K562 (cell line): Measurements from ENCODE around the gene CENPE. TPM values are rescaled to one million over a fixed set of nuclear protein-coding genes. Genes with fewer than 3 reads are reported as not detected.

Source experiments
- FIP1L1 ChIP-seq: fragments of 200-400 bp; formaldehyde crosslinking; IDR thresholded peaks from 2 replicates; pipeline ENCODE4 v1.6.1; 2018; ENCODE audit warnings: mild to moderate bottlenecking, low read depth, low read length; ENCODE audit not compliant: poor library complexity, severe bottlenecking
- KDM1A ChIP-seq, 2 experiments: fragments of 450-650 bp; IDR thresholded peaks; 2 replicates each; pipeline ENCODE4 v1.6.1; 2016; ENCODE audit warnings: mild to moderate bottlenecking in 2 of 2
- NFE2L1 ChIP-seq: fragments of 450-650 bp; IDR thresholded peaks from 2 replicates; pipeline ENCODE4 v1.6.1; 2016; ENCODE audit warnings: missing genetic modification characterization, low read depth, mild to moderate bottlenecking, missing compliant biosample characterization, moderate library complexity, borderline replicate concordance
- SIN3A ChIP-seq, 2 experiments: fragments of 150-350 bp in 1 of 2; IDR thresholded peaks; 2 replicates each; pipeline ENCODE4 v1.6.1; 2011 to 2016; ENCODE audit warnings: borderline replicate concordance in 2 of 2, low read depth in 2 of 2, low read length in 2 of 2, mild to moderate bottlenecking in 2 of 2, moderate library complexity in 2 of 2; ENCODE audit not compliant: control insufficient read depth in 1 of 2
- polyA plus RNA-seq, 8 experiments: library from polyadenylated mRNA; depleted of rRNA in 4 of 8; stranded (reverse) in 5 of 8; unstranded in 3 of 8; fragments of >200 nt; fragmentation: Nextera tagmentation in 2 of 8; fragmentation: Illumina TruSeq in 1 of 8; extraction: Ambion mirVana in 2 of 8; extraction: Trizol in 1 of 8; gene quantifications; 2 replicates each; pipeline versions ENCODE4 v1.2.1 to v1.2.3, GENCODE V29; 2011 to 2014; ENCODE audit warnings: inconsistent platforms in 1 of 8, missing spikeins in 1 of 8
- total RNA-seq, 7 experiments: library from RNA; depleted of rRNA in 6 of 7; stranded (reverse); fragments of >200 nt in 6 of 7; fragmentation: Illumina TruSeq in 2 of 7; extraction: Trizol in 2 of 7; gene quantifications; 2 replicates each; pipeline versions ENCODE4 v1.2.1 to v1.2.3, GENCODE V29; 2011 to 2021; ENCODE audit warnings: low replicate concordance in 1 of 7
- TF ChIP-seq, protein P1 (sequence below), 2 experiments: fragments of 450-650 bp in 1 of 2; IDR thresholded peaks; 2 replicates each; pipeline ENCODE4 v1.6.1; 2011 to 2017; ENCODE audit warnings: low read depth in 2 of 2, antibody characterized with exemption in 1 of 2, borderline replicate concordance in 1 of 2, low read length in 1 of 2, mild to moderate bottlenecking in 1 of 2, mixed read lengths in 1 of 2; ENCODE audit not compliant: control insufficient read depth in 1 of 2
- TF ChIP-seq, protein P2 (sequence below): fragments of 450-650 bp; IDR thresholded peaks from 2 replicates; pipeline ENCODE4 v1.6.1; 2018; ENCODE audit not compliant: partially characterized antibody
- TF ChIP-seq, protein P3 (sequence below): fragments of 200-800 bp; sonication (Bioruptor generic); IDR thresholded peaks from 2 replicates; pipeline ENCODE4 v1.6.1; 2016; ENCODE audit warnings: missing genetic modification characterization, missing compliant biosample characterization

CENPE gene
- total and polyA plus RNA-seq, 9 of the 15 experiments (the other 6 are each of a cell fraction or from before 2014, with no cell fraction given) = 9.9 to 53.2 (median 27.4) TPM

DNA sequence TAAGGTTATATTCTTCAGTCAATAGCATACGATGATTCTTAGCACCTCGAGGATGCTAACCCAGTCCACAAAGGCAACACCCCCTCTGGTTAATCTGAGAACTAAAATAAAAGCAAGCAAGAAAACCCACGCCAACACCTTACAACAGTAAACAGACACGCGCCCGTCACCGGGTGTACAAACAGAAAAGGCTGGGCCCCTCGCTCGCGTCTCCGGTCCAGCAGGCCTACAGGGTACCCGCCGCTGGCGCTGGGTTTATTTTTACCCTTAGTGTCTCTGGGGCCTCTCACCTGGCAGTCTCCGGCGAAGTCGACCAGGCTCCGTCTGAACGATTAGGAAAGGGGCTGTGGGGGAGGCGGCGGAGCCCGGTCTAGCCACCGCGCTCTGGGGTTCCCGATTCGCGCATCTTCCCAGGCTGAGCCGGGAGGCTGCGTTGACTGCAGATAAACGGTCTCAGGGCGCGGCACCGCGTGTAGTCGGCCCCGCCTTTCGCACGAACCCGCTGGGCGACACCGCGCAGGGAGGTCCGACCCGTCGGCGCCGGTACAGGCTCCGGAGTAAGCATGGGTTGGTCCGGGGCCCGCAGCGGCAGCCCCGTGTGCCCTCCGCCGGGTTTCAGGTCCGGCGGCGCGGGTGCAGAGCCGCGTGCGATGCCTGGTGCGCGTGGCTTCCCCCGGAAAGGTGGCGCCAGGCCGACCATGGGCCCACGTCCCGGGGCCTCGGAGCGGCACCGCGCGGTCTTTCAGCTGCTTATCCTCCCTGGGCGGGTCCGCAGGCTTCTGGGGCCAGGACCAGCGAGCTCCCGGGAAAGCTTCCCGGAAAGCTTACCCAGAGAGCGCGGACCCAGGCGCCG lies 122.0 kb downstream of the CENPE start (continued):
- TF ChIP-seq, protein P1, sequence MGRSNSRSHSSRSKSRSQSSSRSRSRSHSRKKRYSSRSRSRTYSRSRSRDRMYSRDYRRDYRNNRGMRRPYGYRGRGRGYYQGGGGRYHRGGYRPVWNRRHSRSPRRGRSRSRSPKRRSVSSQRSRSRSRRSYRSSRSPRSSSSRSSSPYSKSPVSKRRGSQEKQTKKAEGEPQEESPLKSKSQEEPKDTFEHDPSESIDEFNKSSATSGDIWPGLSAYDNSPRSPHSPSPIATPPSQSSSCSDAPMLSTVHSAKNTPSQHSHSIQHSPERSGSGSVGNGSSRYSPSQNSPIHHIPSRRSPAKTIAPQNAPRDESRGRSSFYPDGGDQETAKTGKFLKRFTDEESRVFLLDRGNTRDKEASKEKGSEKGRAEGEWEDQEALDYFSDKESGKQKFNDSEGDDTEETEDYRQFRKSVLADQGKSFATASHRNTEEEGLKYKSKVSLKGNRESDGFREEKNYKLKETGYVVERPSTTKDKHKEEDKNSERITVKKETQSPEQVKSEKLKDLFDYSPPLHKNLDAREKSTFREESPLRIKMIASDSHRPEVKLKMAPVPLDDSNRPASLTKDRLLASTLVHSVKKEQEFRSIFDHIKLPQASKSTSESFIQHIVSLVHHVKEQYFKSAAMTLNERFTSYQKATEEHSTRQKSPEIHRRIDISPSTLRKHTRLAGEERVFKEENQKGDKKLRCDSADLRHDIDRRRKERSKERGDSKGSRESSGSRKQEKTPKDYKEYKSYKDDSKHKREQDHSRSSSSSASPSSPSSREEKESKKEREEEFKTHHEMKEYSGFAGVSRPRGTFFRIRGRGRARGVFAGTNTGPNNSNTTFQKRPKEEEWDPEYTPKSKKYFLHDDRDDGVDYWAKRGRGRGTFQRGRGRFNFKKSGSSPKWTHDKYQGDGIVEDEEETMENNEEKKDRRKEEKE (IDR thresholded peaks at IDR 0.05; ENCODE audit: borderline replicate concordance in 1 of 2, control insufficient read depth in 1 of 2, low read depth in 2 of 2, low read length in 1 of 2) = no peak
- TF ChIP-seq, protein P2, sequence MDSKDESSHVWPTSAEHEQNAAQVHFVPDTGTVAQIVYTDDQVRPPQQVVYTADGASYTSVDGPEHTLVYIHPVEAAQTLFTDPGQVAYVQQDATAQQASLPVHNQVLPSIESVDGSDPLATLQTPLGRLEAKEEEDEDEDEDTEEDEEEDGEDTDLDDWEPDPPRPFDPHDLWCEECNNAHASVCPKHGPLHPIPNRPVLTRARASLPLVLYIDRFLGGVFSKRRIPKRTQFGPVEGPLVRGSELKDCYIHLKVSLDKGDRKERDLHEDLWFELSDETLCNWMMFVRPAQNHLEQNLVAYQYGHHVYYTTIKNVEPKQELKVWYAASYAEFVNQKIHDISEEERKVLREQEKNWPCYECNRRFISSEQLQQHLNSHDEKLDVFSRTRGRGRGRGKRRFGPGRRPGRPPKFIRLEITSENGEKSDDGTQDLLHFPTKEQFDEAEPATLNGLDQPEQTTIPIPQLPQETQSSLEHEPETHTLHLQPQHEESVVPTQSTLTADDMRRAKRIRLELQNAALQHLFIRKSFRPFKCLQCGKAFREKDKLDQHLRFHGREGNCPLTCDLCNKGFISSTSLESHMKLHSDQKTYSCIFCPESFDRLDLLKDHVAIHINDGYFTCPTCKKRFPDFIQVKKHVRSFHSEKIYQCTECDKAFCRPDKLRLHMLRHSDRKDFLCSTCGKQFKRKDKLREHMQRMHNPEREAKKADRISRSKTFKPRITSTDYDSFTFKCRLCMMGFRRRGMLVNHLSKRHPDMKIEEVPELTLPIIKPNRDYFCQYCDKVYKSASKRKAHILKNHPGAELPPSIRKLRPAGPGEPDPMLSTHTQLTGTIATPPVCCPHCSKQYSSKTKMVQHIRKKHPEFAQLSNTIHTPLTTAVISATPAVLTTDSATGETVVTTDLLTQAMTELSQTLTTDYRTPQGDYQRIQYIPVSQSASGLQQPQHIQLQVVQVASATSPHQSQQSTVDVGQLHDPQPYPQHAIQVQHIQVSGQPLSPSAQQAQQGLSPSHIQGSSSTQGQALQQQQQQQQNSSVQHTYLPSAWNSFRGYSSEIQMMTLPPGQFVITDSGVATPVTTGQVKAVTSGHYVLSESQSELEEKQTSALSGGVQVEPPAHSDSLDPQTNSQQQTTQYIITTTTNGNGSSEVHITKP = no peak
- 0 out of 4 replicates have a peak, but pooled peaks of 1 of the 2 experiments have one; percentile 7 for TF ChIP-seq KDM1A (IDR thresholded peaks at IDR 0.05)
- TF ChIP-seq, protein P3, sequence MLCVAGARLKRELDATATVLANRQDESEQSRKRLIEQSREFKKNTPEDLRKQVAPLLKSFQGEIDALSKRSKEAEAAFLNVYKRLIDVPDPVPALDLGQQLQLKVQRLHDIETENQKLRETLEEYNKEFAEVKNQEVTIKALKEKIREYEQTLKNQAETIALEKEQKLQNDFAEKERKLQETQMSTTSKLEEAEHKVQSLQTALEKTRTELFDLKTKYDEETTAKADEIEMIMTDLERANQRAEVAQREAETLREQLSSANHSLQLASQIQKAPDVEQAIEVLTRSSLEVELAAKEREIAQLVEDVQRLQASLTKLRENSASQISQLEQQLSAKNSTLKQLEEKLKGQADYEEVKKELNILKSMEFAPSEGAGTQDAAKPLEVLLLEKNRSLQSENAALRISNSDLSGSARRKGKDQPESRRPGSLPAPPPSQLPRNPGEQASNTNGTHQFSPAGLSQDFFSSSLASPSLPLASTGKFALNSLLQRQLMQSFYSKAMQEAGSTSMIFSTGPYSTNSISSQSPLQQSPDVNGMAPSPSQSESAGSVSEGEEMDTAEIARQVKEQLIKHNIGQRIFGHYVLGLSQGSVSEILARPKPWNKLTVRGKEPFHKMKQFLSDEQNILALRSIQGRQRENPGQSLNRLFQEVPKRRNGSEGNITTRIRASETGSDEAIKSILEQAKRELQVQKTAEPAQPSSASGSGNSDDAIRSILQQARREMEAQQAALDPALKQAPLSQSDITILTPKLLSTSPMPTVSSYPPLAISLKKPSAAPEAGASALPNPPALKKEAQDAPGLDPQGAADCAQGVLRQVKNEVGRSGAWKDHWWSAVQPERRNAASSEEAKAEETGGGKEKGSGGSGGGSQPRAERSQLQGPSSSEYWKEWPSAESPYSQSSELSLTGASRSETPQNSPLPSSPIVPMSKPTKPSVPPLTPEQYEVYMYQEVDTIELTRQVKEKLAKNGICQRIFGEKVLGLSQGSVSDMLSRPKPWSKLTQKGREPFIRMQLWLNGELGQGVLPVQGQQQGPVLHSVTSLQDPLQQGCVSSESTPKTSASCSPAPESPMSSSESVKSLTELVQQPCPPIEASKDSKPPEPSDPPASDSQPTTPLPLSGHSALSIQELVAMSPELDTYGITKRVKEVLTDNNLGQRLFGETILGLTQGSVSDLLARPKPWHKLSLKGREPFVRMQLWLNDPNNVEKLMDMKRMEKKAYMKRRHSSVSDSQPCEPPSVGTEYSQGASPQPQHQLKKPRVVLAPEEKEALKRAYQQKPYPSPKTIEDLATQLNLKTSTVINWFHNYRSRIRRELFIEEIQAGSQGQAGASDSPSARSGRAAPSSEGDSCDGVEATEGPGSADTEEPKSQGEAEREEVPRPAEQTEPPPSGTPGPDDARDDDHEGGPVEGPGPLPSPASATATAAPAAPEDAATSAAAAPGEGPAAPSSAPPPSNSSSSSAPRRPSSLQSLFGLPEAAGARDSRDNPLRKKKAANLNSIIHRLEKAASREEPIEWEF (CRISPR knock-in tag) = no peak
- TF ChIP-seq NFE2L1 (tag) = no peak
- no peak for TF ChIP-seq SIN3A (IDR thresholded peaks at IDR 0.05; ENCODE audit: borderline replicate concordance in 2 of 2, control insufficient read depth in 1 of 2, low read depth in 2 of 2, low read length in 2 of 2)
- no peak for TF ChIP-seq FIP1L1
